Stimulated activated CD8-positive, alpha-beta memory T cell treated with anti-CD3 and anti-CD28 coated beads, Interleukin-4, amount 100 ng/mL, for 48 hours (primary cell): ENCODE results near the gene GLTPD2.
"Not testable (repeated sequence)": the region's sequence is repeated elsewhere in the genome, so short reads cannot be mapped to it uniquely, and the experiment has no call there.

ENCODE experiments used
- DNase-seq: peaks from one replicate; pipeline ENCODE4 v3.0.0-alpha.2; 2020

Gene GLTPD2

GRCh38 chr17:4811471-4811870, 22.7 kb downstream of the GLTPD2 start:
- no peak for DNase-seq

GRCh38 chr17:4812690-4813089, 23.9 kb downstream of the GLTPD2 start:
- no peak for DNase-seq

- DNase-seq = no peak
Measured at GRCh38 chr17:4815043-4815675, 26.4 kb downstream of the GLTPD2 start.

- no peak for DNase-seq
Measured at GRCh38 chr17:4816826-4817225, 28.1 kb downstream of the GLTPD2 start.

- DNase-seq = no peak
Measured at GRCh38 chr17:4818276-4818675, 29.5 kb downstream of the GLTPD2 start.

GRCh38 chr17:4822835-4823234, 34.1 kb downstream of the GLTPD2 start:
- no peak for DNase-seq

- DNase-seq = no peak
Measured at GRCh38 chr17:4823373-4824089, 34.8 kb downstream of the GLTPD2 start.

- DNase-seq = no peak
Measured at GRCh38 chr17:4827399-4827798, 38.6 kb downstream of the GLTPD2 start.

GRCh38 chr17:4832829-4833177, 44.0 kb downstream of the GLTPD2 start:
- not testable (repeated sequence) for DNase-seq

GRCh38 chr17:4833178-4833940, 44.6 kb downstream of the GLTPD2 start, which contains the start of gene MINK1:
Gene MINK1 (plus strand): TSS chr17:4833340. CDS start chr17:4833584, 244 bp downstream.
- peak; percentile 88 for DNase-seq

GRCh38 chr17:4833941-4834680, 45.3 kb downstream of the GLTPD2 start:
- DNase-seq = peak; percentile 34

- no peak for DNase-seq
Measured at GRCh38 chr17:4834681-4835020, 45.9 kb downstream of the GLTPD2 start.

- no peak for DNase-seq
Measured at GRCh38 chr17:4836221-4836620, 47.5 kb downstream of the GLTPD2 start.

- no peak for DNase-seq
Measured at GRCh38 chr17:4837471-4838308, 48.9 kb downstream of the GLTPD2 start.

- DNase-seq = no peak
Measured at GRCh38 chr17:4838309-4838785, 49.6 kb downstream of the GLTPD2 start.

GRCh38 chr17:4839221-4839620, 50.5 kb downstream of the GLTPD2 start:
- DNase-seq = no peak
